GM19452 (cell line): ENCODE measurements around the gene TYK2.
"Not testable (repeated sequence)": the region's sequence is repeated elsewhere in the genome, so short reads cannot be mapped to it uniquely, and the experiment has no call there.

ENCODE experiments used
- ATAC-seq: cut with Tn5 transposase; IDR thresholded peaks from one replicate; pipeline ENCODE4 v1.9.1; 2021; ENCODE audit not compliant: unreplicated experiment

TYK2 gene

GRCh38 chr19:10380313-10381102 lies at the start of gene TYK2:
TSS of gene TYK2 (minus strand) at chr19:10380572. CDS start at chr19:10378406, 2,166 bp downstream.
- ATAC-seq, result peak; percentile 91

- ATAC-seq, result no peak
Observed at GRCh38 chr19:10428996-10429381, 48.6 kb upstream of the TYK2 start.

GRCh38 chr19:10427169-10427568 lies 46.8 kb upstream of the TYK2 start:
- ATAC-seq, result no peak

- ATAC-seq, result no peak
Observed at GRCh38 chr19:10424011-10424637, 43.8 kb upstream of the TYK2 start.

- ATAC-seq, result no peak
Observed at GRCh38 chr19:10422846-10423245, 42.5 kb upstream of the TYK2 start.

GRCh38 chr19:10422046-10422461 lies 41.7 kb upstream of the TYK2 start:
- no peak for ATAC-seq

- no peak for ATAC-seq
Observed at GRCh38 chr19:10421240-10422045, 41.1 kb upstream of the TYK2 start.

GRCh38 chr19:10420444-10421239 lies 40.3 kb upstream of the TYK2 start, which contains the start of gene PDE4A:
TSS of gene PDE4A (plus strand) at chr19:10420538. CDS start at chr19:10420765, 227 bp downstream.
- ATAC-seq, result no peak

- ATAC-seq, result no peak
Observed at GRCh38 chr19:10419646-10420443, 39.5 kb upstream of the TYK2 start.

- ATAC-seq, result no peak
Observed at GRCh38 chr19:10419200-10419645, 38.9 kb upstream of the TYK2 start.

- no peak for ATAC-seq
Observed at GRCh38 chr19:10418485-10419199, 38.3 kb upstream of the TYK2 start.

GRCh38 chr19:10418235-10418484 lies 37.8 kb upstream of the TYK2 start:
- no peak for ATAC-seq

- no peak for ATAC-seq
Observed at GRCh38 chr19:10417541-10418234, 37.3 kb upstream of the TYK2 start.

- peak; percentile 56 for ATAC-seq
Observed at GRCh38 chr19:10416380-10417257, 36.2 kb upstream of the TYK2 start.

- ATAC-seq, result no peak
Observed at GRCh38 chr19:10416083-10416379, 35.7 kb upstream of the TYK2 start.

GRCh38 chr19:10412257-10412977 lies 32.0 kb upstream of the TYK2 start:
- ATAC-seq, result peak; percentile 55

- ATAC-seq, result not testable (repeated sequence)
Observed at GRCh38 chr19:10411224-10411623, 30.9 kb upstream of the TYK2 start.
